HG03066 (cell line): Measurements from ENCODE around the gene ZNF787.

Experiments used
- ATAC-seq: cut with Tn5 transposase; IDR thresholded peaks from one replicate; pipeline ENCODE4 v1.9.1; 2021; ENCODE audit warnings: low read depth; ENCODE audit not compliant: unreplicated experiment

The ZNF787 gene

GRCh38 chr19:56123266-56123891 lies 2.3 kb upstream of the ZNF787 start:
- ATAC-seq = no peak

GRCh38 chr19:56120371-56121179 lies 520 bp downstream of the ZNF787 start:
- no peak for ATAC-seq

- no peak for ATAC-seq
Measured at GRCh38 chr19:56120002-56120370, 1.1 kb downstream of the ZNF787 start.

- no peak for ATAC-seq
Measured at GRCh38 chr19:56119582-56119978, 1.5 kb downstream of the ZNF787 start.

GRCh38 chr19:56118666-56119581 lies 2.2 kb downstream of the ZNF787 start:
- no peak for ATAC-seq

GRCh38 chr19:56117889-56118288 lies 3.2 kb downstream of the ZNF787 start:
- ATAC-seq = no peak

- ATAC-seq = no peak
Measured at GRCh38 chr19:56117376-56117884, 3.7 kb downstream of the ZNF787 start.

GRCh38 chr19:56116606-56117005 lies 4.5 kb downstream of the ZNF787 start:
- no peak for ATAC-seq

GRCh38 chr19:56115490-56115889 lies 5.6 kb downstream of the ZNF787 start:
- ATAC-seq = no peak

GRCh38 chr19:56114778-56115110 lies 6.4 kb downstream of the ZNF787 start:
- ATAC-seq = no peak

- no peak for ATAC-seq
Measured at GRCh38 chr19:56114051-56114777, 6.9 kb downstream of the ZNF787 start.

- ATAC-seq = no peak
Measured at GRCh38 chr19:56113074-56113632, 7.9 kb downstream of the ZNF787 start.

- no peak for ATAC-seq
Measured at GRCh38 chr19:56112313-56112709, 8.8 kb downstream of the ZNF787 start.

GRCh38 chr19:56111601-56112312 lies 9.3 kb downstream of the ZNF787 start:
- ATAC-seq = peak; percentile 47

- ATAC-seq = no peak
Measured at GRCh38 chr19:56110515-56111448, 10.3 kb downstream of the ZNF787 start.

- ATAC-seq = no peak
Measured at GRCh38 chr19:56109226-56109625, 11.9 kb downstream of the ZNF787 start.

- no peak for ATAC-seq
Measured at GRCh38 chr19:56108447-56109195, 12.5 kb downstream of the ZNF787 start.
